ENCODE data around the gene S100A14.
A peak's percentile ranks its signal among the peaks of the same experiment; 100 is the strongest.

DNA sequence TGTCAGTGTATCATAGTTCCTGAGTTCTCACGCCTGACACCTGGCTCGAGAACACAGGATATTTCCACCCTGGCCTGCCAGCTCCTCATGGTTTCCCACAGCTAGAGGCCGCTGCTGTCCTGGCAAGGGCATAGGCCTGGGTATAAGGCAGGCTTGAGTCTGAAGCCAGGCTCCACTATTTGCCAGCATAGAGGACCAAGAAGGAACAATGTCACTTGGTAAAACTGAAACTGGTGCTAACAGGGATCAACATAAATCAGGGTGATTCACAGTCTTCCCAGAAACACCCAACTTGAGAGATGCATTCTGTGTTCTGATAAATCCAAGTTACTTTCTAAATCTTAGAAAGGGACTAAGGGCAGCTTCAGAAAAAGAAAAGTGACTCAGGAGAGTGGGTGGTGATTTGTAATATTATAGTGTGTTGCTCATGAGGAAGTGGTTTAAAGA lies 43.5 kb downstream of the S100A14 start:
- TF ChIP-seq CEBPB (IDR thresholded peaks at IDR 0.05; ENCODE audit: low read depth) (no peak), POLR2AphosphoS5 (IDR thresholded peaks at IDR 0.05; ENCODE audit: low read depth, low read length) (0 out of 2 replicates have a peak, but pooled peaks have one; percentile 18), EZH2phosphoT487 (IDR thresholded peaks at IDR 0.05; ENCODE audit: borderline replicate concordance) (no peak), EZH2 (IDR thresholded peaks at IDR 0.05) (no peak)
- TF ChIP-seq, protein P1, sequence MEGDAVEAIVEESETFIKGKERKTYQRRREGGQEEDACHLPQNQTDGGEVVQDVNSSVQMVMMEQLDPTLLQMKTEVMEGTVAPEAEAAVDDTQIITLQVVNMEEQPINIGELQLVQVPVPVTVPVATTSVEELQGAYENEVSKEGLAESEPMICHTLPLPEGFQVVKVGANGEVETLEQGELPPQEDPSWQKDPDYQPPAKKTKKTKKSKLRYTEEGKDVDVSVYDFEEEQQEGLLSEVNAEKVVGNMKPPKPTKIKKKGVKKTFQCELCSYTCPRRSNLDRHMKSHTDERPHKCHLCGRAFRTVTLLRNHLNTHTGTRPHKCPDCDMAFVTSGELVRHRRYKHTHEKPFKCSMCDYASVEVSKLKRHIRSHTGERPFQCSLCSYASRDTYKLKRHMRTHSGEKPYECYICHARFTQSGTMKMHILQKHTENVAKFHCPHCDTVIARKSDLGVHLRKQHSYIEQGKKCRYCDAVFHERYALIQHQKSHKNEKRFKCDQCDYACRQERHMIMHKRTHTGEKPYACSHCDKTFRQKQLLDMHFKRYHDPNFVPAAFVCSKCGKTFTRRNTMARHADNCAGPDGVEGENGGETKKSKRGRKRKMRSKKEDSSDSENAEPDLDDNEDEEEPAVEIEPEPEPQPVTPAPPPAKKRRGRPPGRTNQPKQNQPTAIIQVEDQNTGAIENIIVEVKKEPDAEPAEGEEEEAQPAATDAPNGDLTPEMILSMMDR (IDR thresholded peaks at IDR 0.05 in 2 of 3, conservative IDR thresholded peaks at IDR 0.05 in 1 of 3; ENCODE audit: borderline replicate concordance in 1 of 3, insufficient read depth in 1 of 3, low read depth in 2 of 3, low read length in 2 of 3): peak in 2 of 3 experiments; percentile 91 to 97; a peak in 4 of 6 replicates

Measured in HCT116 (cell line).